NCI-H748 (cell line): ENCODE measurements around the gene RHOF.

Source experiments
- DNase-seq: peaks from one replicate; lab custom pipeline; 2025; ENCODE audit not compliant: unreplicated experiment; lab: John Stamatoyannopoulos, UW

The RHOF gene, protein sequence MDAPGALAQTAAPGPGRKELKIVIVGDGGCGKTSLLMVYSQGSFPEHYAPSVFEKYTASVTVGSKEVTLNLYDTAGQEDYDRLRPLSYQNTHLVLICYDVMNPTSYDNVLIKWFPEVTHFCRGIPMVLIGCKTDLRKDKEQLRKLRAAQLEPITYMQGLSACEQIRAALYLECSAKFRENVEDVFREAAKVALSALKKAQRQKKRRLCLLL

DNA sequence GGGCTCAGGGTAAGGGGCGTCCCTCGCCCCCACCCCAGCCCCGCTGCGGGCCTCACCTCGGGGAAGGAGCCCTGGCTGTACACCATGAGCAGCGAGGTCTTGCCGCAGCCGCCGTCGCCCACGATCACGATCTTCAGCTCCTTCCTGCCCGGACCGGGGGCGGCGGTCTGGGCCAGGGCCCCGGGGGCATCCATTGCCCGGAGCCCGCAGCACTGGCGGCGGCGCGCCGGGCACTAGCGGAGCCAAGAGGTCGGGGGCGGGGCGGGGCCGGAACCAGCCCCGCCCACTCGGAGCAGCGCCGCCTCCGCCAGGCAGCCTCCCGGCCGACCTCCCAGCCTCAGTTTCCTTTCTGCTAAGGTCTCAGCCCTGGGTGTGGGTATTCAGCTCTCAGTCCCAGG, at the start of gene RHOF:
Gene RHOF, minus strand, starts transcription at position 249 of the 398 bp plus-strand sequence. Its CDS starts 55 bp downstream, at position 194.
- DNase-seq = no peak

DNA sequence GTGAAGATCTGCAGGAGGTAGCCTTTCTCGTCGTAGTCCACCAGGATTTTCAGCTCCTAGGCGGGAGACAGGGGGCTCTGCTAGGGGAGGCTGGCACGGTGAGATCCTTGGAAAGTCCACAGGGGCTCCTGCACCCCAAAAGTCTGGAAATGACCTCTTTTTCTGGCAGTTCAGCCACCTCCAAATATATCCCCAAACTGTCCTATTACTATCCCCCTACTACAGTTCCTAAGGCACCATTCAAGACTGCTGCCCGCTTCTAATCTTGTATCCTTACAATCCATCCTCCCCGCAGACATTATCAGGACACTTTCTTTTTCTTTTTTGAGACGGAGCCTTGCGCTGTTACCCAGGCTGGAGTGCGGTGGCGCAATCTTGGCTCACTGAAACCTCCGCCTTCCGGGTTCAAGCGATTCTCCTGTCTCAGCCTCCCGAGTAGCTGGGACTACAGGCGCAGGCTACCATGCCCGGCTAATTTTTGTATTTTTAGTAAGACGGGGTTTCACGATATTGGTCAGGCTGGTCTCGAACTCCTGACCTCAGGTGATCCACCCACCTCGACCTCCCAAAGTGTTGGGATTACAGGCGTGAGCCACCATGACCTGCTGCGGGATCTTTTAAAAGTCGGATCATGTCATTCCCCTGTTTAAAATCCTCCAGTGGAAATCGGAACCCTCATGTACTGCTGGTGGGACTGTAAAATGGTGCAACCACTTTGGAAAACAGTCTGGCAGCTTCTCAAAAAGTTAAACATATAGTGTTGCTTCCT, 46.7 kb upstream of the RHOF start:
- no peak for DNase-seq

DNA sequence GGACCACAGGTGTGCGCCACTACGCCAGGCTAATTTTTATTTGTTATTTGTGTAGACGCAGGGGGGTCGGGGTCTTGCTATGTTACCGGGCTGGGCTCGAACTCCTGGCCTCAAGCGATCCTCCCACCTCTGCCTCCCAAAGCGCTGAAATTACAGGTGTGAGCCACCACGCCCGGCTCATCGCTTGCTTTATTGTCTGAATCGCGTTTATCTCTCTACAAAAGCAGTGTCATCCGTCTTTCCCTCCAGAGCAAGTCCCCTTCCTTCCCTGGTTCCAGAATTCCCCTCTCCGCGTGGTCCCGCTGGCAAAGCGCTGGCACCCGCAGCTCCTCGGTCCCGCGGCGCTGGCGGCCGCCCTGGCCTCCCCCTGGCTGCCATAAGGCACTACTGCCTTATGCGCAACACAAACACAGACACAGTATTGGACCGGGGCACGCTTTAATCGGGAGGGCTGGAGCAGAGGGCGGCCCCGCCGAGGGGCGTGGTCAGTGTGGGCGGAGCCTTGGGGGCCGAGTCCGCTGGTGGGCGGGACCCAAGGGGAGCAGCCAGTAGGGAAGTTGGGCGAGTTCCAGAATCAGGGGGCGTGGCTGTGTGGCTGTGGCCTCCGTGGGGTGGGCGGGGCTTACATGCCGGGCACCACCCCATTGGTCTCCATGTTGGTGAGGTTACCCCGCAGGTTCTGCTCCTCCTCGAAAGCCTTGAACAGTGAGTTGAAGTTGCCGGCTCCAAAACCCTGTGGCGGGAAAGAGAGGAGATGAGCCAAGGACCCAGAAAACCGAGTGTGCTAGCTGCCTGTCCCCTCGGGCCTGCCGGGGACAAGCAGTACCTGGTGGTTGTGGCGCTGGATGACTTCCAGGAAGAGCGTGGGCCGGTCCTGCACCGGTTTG, 45.9 kb upstream of the RHOF start:
- DNase-seq = peak; percentile 97

DNA sequence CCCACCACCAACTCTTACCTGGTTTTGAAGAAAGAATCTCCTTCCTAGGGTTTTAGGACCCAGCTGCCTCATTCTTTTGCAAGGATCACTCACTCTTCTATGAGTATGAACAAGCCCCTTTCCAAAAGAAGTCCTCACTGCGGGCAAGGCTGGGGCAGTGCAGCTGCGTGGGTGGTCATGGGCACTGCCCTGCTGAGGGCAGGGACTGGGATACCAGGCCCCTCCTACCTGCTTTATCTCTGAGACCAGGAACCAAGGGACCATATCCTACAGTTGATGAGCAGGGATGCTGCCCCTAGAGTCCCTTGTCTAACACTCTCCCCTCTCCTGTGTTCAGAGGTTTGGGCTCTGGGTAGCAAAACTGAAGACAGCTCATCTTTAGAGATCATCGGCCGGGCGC, 44.6 kb upstream of the RHOF start:
- no peak for DNase-seq

DNA sequence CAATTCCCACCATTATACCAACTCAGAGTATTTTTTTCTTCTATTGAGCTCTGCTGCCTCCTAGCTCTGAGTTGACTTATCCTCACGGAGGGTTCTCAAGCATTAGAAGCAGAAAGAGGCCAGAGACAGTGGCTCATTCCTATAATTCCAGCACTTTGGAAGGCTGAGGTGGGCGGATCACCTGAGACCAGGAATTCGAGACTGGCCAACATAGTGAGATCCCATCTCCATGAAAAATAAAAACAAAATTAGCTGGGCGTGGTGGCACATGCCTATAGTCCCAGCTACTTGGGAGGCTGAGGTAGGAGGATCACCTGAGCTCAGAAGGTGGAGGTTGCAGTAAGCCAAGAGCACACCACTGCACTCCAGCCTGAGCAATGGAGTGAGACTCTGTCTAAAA, 44.2 kb upstream of the RHOF start:
- DNase-seq = no peak

DNA sequence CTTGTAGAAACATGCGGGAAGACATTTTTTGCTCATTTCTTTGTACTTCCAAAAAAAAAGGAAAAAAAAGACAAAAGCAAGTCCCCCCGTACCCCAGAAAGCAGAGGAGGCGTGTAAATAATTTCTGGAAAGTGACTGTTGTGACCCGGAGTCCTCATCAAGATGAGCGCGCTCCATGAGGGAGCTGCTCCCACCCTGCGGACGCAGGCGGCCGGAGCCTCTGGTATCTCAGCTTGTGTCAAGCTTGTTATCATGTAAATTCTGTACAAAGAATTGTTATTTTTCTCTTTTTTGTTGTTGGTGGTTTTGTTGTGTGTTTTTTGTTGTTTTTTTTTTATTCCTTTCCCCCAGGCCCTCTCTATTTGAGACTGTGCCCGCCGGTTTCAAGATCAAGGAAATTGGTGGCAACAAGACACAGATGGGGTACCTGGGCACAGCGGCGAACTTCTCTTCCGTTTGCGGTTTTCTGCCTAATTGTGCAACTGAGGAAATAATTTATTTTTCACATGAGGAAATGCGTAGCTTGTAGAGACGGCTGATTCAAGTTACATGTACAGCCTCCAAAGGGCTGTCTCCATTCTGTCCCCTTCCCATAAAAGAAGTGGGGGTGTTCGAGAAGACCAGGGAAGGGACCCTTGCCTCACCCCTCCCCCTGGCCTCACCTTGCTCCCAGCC, 38.2 kb upstream of the RHOF start:
- no peak for DNase-seq

DNA sequence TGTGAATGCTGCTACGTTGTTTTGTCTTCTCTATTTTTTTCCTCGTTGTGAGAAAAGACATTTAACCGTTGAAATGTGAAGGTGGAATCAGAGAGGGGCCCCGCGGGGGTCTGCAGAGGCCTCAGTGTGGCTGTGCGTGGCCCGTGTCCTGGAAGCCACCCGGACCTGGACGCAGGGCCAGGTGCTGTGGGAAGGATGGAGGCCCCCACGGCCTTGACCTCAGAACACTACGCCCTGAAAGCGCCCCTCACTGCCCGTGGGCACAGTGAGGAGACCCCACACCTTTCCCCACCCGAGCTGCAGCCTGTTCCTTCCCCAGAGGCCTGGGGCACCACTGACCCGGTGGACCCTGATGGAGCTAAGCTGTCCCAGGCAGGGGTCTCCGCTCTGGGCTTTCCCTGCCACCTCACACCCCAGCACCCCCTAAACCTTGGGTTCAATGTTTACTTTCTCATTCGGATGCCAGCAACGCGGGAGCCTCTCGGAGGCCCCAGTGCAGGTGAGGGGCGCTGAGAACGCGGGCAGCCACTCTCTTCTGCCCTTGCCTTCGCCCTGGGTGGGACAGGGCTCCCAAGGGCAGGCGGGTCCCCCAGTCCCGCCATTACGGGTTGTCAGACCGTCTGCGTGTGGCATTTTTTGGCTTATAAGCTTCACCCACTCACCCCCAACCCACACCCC, 37.2 kb upstream of the RHOF start:
- no peak for DNase-seq

DNA sequence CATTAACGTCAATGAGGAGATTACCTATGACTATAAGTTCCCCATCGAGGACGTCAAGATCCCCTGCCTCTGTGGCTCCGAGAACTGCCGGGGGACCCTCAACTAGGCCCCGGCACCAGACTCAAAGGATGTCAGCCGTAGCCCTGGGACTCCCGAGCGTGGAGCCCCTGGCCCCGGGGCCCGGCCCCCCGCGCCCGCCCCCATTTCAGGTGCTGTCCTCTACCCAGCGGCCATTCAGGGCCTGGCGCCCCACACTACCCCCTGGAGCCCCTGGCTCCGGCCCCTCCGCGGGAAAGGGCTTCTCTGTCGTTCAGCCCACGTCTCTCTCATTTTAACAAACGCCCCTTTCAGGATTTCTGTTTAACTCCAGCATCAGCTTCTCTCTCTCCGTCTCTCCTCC, 36.6 kb upstream of the RHOF start:
- DNase-seq = no peak

DNA sequence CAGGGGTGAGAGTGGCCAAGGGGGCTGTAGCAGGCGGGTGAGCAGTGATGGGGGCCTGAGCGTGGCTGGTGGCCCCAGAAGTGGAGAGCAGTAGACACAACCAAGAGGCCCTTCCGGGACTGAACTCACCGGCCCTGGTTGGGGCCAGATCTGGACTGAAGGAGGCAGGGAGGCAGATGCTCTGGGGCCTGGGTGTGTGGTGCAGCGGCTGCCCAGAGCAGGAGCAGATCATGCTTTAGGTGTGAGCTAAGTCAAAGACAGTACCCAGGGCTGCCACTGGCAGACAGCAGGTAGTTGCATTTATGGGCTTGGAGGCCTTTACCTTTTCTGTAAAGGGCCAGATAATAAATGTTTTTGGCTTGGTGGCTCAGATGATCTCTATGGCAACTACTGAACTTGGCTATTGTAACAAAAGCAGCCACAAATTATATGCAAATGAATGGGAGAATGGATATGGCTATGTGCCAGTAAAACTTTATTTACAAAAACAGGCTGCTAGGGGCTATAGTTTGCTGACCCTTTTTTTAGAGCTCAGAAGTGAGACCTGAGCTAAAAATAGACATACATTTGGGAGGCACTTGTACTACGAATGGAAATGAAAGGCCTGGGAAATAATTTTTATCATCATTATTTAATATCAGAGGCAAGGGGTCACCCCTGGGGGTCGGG, 35.9 kb upstream of the RHOF start:
- no peak for DNase-seq

DNA sequence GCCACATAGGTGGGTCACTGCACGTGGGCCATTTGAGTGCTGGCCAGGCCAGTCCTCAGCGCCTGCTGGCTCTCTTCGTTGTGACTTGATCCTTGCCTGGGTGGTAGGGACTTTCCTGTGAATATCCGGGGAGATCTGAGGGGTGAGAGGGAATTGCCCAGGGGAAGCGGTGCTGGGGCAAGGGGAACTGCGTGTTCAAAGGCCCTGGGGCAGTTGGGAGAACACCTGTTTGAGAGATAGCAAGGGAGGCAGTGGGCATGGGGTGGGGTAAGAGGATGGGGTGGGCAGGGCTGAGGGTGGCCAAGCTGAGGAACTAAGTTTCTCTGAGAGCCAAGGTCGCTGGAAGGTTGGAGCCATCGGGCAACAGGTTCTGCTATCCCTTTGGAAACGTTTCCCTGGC, 35.3 kb upstream of the RHOF start:
- no peak for DNase-seq

DNA sequence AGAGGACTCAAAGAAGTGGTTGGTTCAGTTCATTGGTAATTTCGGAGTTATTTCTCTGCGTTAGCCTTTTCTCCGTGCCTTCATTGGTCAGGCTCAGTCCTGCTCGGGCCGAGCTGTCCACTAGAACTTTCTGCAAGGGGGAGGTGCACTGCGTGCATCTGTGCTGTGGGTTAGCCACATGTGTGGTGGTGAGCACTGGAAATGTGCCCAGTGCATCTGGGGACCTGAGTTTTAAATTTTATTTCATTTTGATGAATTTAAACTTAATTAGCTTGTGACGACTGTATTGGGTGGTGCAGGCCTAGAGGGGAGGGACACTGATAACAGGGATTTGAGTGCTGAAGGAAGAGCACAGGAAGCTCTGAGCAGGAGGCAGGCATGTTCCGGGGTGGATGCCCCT, 34.8 kb upstream of the RHOF start:
- no peak for DNase-seq

DNA sequence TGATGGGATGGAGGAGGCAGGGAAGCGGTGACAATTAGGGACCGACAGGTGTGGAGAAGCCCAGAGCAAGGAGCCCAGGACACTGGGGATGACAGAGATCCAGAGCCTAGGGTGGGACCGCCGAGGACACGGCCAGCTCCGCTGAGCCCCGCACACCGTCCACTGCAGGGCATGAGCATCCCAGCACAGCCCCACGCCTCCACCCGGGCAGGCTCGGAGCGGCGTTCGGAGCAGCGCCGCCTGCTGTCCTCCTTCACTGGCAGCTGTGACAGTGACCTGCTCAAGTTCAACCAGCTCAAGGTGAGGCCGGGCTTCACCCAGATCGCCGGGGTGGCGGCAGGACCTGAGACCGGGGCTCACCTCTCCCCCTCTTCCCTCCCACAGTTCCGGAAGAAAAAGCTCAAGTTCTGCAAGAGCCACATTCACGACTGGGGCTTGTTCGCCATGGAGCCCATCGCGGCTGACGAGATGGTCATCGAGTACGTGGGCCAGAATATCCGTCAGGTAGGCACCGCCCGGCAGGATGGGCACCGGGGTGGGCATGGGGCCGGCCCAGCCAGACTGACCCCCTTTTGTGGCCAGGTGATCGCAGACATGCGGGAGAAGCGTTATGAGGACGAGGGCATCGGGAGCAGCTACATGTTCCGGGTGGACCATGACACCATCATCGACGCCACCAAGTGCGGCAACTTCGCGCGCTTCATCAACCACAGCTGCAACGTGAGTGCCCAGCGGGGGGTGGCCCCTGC, 34.0 kb upstream of the RHOF start:
- DNase-seq = no peak

DNA sequence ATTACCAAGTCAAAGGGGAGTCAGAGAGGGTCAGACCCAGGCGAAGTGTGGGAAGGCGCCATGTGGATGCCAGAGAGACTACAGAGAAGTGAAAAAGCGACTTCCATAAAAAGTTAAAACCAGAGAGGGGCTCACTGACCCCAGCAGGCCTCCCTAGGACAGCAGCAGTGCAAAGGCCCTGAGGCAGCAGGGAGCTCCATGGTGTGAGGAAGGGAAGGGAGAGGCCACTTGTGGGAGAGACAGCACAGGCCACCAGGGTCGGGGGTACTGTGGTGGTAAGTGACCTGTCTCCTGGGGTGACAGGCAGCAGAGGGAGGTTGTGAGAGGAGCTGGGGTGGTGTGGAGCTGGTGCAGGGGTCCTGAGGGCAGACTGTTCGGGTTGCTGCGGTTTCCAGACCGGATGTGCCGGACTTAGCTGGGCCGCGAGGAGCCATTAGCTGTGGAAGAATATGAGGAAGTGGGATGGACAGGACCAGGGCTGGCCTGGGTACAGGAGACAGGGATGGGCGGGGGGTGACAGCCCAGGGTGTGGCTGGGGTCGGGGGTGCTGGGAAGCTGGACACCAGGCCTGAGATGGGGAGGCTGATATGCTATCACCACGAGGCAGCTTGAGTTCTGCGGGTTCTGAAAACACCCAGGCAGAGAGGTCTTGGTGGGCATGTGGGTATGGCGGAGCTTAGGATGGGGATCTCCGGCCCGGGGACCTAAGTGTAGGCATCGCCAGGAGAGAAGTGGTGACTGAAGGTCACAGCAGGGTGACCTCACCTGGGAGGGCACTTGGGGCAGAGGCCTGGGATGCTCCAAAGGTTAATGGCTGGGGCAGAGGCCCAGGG, 33.0 kb upstream of the RHOF start:
- no peak for DNase-seq

DNA sequence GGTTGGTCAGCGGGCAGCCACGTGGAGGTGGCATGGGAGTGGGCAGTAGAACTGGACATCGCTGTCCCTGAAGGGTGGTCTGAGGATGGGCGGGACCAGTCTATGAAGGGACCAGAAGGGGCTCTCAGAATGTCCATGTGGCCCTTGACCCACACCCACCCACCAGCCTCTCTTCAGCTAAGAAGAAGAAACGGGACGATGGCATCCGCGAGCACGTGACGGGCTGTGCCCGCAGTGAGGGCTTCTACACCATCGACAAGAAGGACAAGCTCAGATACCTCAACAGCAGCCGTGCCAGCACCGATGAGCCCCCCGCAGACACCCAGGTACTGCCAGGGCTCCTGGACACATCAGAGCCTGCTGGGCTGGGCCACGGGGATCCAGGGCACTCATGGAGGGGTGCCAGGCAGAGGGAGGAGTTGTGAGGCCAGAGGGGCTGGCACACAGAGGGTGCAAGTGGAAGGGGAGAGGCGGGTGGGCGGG, 31.6 kb upstream of the RHOF start:
- no peak for DNase-seq

DNA sequence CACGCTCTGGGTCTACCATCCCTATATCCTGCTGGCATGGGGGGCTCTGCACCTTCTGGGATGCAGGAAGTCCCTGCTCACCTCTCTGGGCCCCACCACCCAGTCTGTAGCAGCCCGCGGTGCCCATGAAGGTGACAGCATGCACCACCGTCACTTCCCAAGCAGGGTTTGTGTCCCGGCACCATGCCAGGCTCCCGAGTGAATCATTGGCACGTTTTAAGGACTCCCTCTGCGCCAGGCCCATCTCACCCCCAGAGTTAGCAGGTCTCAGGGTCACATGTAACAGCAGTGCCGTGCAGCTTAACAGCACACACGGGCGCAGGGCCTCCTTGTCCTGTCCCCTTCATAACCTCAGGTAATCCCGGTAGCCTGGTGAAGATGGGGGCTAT, 30.2 kb upstream of the RHOF start:
- no peak for DNase-seq

DNA sequence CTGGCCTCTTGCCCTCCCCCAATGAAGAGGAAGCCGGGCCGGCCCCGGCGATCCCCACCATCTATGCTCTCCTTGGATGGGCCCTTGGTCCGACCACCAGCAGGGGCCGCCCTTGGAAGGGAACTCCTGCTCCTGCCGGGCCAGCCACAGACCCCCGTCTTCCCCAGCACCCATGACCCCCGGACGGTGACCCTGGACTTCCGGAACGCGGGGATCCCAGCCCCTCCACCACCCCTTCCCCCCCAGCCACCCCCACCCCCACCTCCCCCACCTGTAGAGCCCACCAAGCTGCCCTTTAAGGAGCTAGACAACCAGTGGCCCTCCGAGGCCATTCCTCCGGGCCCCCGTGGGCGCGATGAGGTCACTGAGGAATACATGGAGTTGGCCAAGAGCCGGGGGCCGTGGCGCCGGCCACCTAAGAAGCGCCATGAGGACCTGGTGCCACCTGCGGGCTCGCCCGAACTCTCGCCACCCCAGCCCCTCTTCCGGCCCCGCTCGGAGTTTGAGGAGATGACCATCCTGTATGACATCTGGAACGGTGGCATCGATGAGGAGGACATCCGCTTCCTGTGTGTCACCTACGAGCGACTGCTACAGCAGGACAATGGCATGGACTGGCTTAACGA, 29.7 kb upstream of the RHOF start:
- no peak for DNase-seq

DNA sequence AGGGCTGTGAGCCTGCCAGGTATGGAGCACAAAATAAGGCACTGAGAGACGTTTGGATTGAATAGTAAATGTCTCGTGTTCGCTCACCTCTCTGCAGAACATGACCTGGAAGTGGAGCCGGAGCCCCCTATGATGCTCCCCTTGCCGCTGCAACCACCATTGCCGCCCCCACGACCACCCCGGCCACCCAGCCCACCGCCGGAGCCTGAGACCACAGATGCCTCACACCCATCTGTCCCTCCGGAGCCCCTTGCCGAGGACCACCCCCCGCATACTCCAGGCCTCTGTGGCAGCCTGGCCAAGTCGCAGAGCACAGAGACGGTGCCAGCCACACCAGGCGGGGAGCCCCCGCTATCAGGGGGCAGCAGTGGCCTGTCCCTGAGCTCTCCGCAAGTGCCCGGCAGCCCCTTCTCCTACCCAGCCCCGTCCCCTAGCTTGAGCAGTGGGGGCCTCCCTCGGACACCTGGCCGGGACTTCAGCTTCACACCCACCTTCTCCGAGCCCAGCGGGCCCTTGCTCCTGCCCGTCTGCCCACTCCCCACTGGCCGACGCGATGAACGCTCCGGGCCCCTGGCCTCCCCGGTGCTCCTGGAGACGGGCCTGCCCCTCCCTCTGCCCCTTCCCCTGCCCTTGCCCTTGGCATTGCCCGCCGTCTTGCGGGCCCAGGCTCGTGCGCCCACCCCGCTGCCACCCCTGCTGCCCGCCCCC, 29.1 kb upstream of the RHOF start:
- no peak for DNase-seq
